Progenitor cell of endocrine pancreas (in vitro differentiated cells): Measurements from ENCODE around the gene CYB561A3. TPM values are rescaled to one million over a fixed set of nuclear protein-coding genes. Genes with fewer than 3 reads are reported as not detected.

ENCODE experiments used
- DNase-seq: peaks from one replicate; pipeline ENCODE4 v3.0.0; 2021; ENCODE audit warnings: low spot score; ENCODE audit not compliant: unreplicated experiment
- H3K27ac Mint-ChIP-seq: 2 replicates; pipeline ENCODE4 v1.8.0; 2021; ENCODE audit warnings: mild to moderate bottlenecking, moderate library complexity, mixed read lengths
- H3K27me3 Mint-ChIP-seq: 2 replicates; pipeline ENCODE4 v1.8.0; 2021; ENCODE audit warnings: mixed read lengths
- H3K36me3 Mint-ChIP-seq: 2 replicates; pipeline ENCODE4 v1.8.0; 2022; ENCODE audit warnings: mixed read lengths; ENCODE audit not compliant: insufficient read depth
- H3K4me1 Mint-ChIP-seq: 2 replicates; pipeline ENCODE4 v1.8.0; 2021; ENCODE audit warnings: low read depth, mixed read lengths
- H3K4me3 Mint-ChIP-seq: 2 replicates; pipeline ENCODE4 v1.8.0; 2021; ENCODE audit warnings: low read depth, mild to moderate bottlenecking, moderate library complexity, mixed read lengths
- H3K9me3 Mint-ChIP-seq: 2 replicates; pipeline ENCODE4 v1.8.0; 2021; ENCODE audit warnings: low read depth, mixed read lengths
- total RNA-seq: library from RNA; stranded (reverse); gene quantifications from 2 replicates; pipeline ENCODE4 v1.2.1, GENCODE V29; 2021
- TF ChIP-seq, protein P1 (sequence below): fragments of 200-600 bp; sonication (generic); IDR thresholded peaks from one replicate; pipeline ENCODE4 v1.5.0; 2021; ENCODE audit warnings: antibody characterized with exemption, mild to moderate bottlenecking; ENCODE audit not compliant: unreplicated experiment

Gene CYB561A3
- total RNA-seq, 1 donor from 2014 or later: 45.3 TPM

DNA sequence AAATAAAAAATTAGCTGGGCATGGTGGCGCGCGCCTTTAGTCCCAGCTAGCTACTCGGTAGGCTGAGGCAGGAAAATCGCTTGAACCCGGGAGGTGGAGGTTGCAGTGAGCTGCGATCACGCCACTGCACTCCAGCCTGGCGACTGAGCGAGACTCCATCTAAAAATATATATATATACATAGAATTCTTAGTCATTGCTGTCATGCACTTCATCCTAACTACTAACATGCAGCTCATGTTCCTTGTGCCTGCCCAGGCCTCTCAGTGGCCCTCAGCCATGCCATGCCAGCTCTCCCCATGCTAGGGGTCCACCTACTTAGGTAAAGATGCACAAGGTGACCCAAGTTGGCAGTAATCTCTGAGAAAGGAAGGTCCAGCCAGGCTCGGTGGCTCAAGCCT is 3.1 kb downstream of the CYB561A3 start:
- peaks cover 4% of the 10 kb centered on the region for H3K36me3 Mint-ChIP-seq
- H3K4me1 Mint-ChIP-seq: peaks cover 22% of the 10 kb centered on the region
- no peaks in the 10 kb centered on the region for H3K27me3 Mint-ChIP-seq
- no peak overlapping the region for H3K4me3 Mint-ChIP-seq
- H3K9me3 Mint-ChIP-seq: no peaks in the 10 kb centered on the region
- TF ChIP-seq, protein P1, sequence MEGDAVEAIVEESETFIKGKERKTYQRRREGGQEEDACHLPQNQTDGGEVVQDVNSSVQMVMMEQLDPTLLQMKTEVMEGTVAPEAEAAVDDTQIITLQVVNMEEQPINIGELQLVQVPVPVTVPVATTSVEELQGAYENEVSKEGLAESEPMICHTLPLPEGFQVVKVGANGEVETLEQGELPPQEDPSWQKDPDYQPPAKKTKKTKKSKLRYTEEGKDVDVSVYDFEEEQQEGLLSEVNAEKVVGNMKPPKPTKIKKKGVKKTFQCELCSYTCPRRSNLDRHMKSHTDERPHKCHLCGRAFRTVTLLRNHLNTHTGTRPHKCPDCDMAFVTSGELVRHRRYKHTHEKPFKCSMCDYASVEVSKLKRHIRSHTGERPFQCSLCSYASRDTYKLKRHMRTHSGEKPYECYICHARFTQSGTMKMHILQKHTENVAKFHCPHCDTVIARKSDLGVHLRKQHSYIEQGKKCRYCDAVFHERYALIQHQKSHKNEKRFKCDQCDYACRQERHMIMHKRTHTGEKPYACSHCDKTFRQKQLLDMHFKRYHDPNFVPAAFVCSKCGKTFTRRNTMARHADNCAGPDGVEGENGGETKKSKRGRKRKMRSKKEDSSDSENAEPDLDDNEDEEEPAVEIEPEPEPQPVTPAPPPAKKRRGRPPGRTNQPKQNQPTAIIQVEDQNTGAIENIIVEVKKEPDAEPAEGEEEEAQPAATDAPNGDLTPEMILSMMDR: no peak
- no peak overlapping the region for H3K27ac Mint-ChIP-seq
- no peak for DNase-seq

DNA sequence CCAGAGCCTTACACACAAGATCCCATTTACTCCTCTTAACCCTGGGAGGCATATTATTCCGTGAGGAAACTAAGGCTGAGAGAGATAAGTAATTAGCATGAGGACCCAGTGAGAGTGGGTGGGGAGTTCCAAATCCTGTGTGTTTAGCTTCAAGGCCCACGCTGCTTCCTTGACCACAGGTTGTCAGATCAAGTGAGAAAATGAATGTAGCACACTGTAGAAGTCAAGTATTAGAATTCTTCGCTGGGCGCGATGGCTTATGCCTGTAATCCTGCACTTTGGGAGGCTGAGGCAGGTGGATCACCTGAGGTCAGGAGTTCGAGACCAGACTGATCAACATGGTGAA is 3.8 kb downstream of the CYB561A3 start:
- Mint-ChIP-seq H3K4me1 (peaks cover 16% of the 10 kb centered on the region), H3K4me3 (no peak overlapping the region), H3K9me3 (no peaks in the 10 kb centered on the region), H3K36me3 (peaks cover 6% of the 10 kb centered on the region), H3K27ac (no peak overlapping the region), H3K27me3 (no peaks in the 10 kb centered on the region)
- DNase-seq: no peak
- TF ChIP-seq, protein P1: no peak

DNA sequence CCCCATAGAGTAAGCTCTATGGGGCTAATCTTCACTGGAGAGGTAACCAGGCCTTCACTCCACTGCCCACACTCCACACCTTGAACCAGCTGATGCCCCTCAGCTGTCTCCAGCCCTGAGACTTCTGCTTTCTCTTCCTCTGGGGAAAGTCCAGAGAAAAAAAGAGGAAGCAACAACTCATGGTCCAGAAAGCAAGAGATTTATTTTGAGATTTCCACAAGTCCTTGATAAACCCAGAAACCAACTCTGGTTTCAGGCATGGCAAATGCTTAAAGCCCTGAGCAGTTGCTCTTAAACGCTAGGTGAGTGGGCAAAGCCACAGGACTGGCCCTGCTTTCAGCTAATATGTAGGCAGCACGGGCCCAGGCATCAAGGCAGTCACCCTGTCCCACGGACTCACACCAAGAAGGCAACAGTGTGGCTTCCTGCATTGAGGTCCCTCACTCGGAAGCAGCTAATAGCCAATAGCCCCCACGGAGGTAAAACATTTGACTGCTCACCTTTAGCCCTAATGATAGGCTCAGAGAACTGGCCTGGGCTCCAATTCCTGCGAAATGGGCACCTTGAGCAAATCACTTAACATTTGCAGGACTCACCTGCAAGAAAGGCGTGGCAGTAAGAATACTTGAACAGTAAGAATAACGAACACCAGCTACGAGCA is 4.3 kb downstream of the CYB561A3 start:
- TF ChIP-seq, protein P1: no peak
- H3K27ac Mint-ChIP-seq: peak overlapping the region; percentile 85
- DNase-seq: no peak
- peaks cover 9% of the 10 kb centered on the region for H3K36me3 Mint-ChIP-seq
- no peaks in the 10 kb centered on the region for H3K9me3 Mint-ChIP-seq
- H3K27me3 Mint-ChIP-seq: no peaks in the 10 kb centered on the region
- no peak overlapping the region for H3K4me3 Mint-ChIP-seq
- H3K4me1 Mint-ChIP-seq: peaks cover 11% of the 10 kb centered on the region

DNA sequence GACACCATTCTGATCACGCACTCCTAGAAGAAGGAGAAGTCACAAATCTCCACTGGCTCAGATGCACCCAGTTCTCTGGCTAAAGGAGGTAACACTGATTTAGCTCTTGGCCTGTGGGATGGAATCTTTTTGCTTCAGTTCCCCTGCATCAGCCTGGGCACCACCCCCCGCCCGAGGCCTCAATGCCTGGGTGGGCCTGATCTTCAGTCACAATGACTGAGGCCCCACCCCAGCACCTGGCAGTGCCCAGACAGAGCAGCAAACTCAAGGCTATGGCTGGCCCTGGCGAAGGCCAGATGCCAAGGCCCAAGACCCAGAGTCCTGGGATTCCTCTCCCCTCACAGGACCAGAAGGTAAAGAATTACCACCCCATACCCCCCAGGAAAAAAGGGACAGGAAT is 5.0 kb downstream of the CYB561A3 start:
- DNase-seq: no peak
- Mint-ChIP-seq H3K27ac (no peak overlapping the region), H3K36me3 (peaks cover 7% of the 10 kb centered on the region), H3K27me3 (no peaks in the 10 kb centered on the region), H3K4me1 (peaks cover 9% of the 10 kb centered on the region), H3K4me3 (no peak overlapping the region), H3K9me3 (no peaks in the 10 kb centered on the region)
- TF ChIP-seq, protein P1: no peak

DNA sequence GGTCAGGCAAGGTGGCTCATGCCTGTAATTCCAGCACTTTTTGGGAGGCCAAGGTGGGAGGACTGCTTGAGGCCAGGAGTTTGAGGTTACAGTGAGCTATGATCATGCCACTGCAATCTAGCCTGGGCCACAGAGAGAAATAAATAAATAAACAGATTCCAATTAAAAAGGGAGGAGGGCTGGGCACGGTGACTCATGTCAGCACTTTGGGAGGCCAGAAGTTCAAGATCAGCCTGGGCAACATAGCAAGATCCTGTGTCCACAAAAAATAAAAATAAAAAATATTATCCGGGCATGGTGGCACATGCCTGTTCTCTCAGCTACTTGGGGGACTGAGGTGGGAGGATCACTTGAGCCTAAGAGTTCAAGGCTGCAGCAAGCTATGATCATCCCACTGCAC is 7.5 kb downstream of the CYB561A3 start:
- no peak overlapping the region for H3K27ac Mint-ChIP-seq
- H3K27me3 Mint-ChIP-seq: no peaks in the 10 kb centered on the region
- no peaks in the 10 kb centered on the region for H3K9me3 Mint-ChIP-seq
- TF ChIP-seq, protein P1: no peak
- H3K4me3 Mint-ChIP-seq: no peak overlapping the region
- no peak for DNase-seq
- H3K36me3 Mint-ChIP-seq: peaks cover 11% of the 10 kb centered on the region
- H3K4me1 Mint-ChIP-seq: no peaks in the 10 kb centered on the region
